ENCODE results near the gene LAMA3. TPM values are rescaled to one million over a fixed set of nuclear protein-coding genes. Genes with fewer than 3 reads are reported as not detected.

The LAMA3 gene
- total and polyA plus RNA-seq, 2 of the 13 experiments (the other 11 are each of a cell fraction or from before 2014, with no cell fraction given), result 0.45 to 2.2 TPM

GRCh38 chr18:23857756-23858155 lies 168.5 kb downstream of the LAMA3 start (continued):
- TF ChIP-seq ZBTB40 (IDR thresholded peaks at IDR 0.05), result no peak
- TF ChIP-seq ZBTB40 (CRISPR knock-in tag; IDR thresholded peaks at IDR 0.05), result no peak
- TF ChIP-seq THRA (CRISPR knock-in tag; IDR thresholded peaks at IDR 0.05; ENCODE audit: borderline replicate concordance), result no peak
- TF ChIP-seq FOSL2 (CRISPR knock-in tag; IDR thresholded peaks at IDR 0.05), result peak; percentile 49
- TF ChIP-seq DPF2 (CRISPR knock-in tag; IDR thresholded peaks at IDR 0.05; ENCODE audit: borderline replicate concordance, low read depth), result no peak
- no peak for TF ChIP-seq ZNF609 (CRISPR knock-in tag; IDR thresholded peaks at IDR 0.05; ENCODE audit: borderline replicate concordance)
- peak; percentile 63; the same call in 1 of the 2 replicates for TF ChIP-seq NR2C2 (CRISPR knock-in tag; IDR thresholded peaks at IDR 0.05; ENCODE audit: borderline replicate concordance)
- no peak for TF ChIP-seq ZNF839 (CRISPR knock-in tag; IDR thresholded peaks at IDR 0.05; ENCODE audit: borderline replicate concordance)
- TF ChIP-seq HNF4A (CRISPR knock-in tag; IDR thresholded peaks at IDR 0.05), result peak; percentile 47
- TF ChIP-seq ZBTB37 (CRISPR knock-in tag; IDR thresholded peaks at IDR 0.05), result no peak
- no peak for TF ChIP-seq FOXP1 (IDR thresholded peaks at IDR 0.05)
- TF ChIP-seq FOXP1 (CRISPR knock-in tag; IDR thresholded peaks at IDR 0.05), result peak; percentile 26; the same call in 1 of the 2 replicates
- TF ChIP-seq ZSCAN21 (CRISPR knock-in tag; IDR thresholded peaks at IDR 0.05; ENCODE audit: borderline replicate concordance), result no peak
